Stimulated activated CD8-positive, alpha-beta memory T cell treated with anti-CD3 and anti-CD28 coated beads, Interleukin-15, amount 100 ng/mL, for 24 hours (primary cell): Measurements from ENCODE around the gene NTRK2.

ENCODE experiments used
- DNase-seq: peaks from one replicate; pipeline ENCODE4 v3.0.0-alpha.2; 2020; ENCODE audit warnings: low read depth

Gene NTRK2

DNA sequence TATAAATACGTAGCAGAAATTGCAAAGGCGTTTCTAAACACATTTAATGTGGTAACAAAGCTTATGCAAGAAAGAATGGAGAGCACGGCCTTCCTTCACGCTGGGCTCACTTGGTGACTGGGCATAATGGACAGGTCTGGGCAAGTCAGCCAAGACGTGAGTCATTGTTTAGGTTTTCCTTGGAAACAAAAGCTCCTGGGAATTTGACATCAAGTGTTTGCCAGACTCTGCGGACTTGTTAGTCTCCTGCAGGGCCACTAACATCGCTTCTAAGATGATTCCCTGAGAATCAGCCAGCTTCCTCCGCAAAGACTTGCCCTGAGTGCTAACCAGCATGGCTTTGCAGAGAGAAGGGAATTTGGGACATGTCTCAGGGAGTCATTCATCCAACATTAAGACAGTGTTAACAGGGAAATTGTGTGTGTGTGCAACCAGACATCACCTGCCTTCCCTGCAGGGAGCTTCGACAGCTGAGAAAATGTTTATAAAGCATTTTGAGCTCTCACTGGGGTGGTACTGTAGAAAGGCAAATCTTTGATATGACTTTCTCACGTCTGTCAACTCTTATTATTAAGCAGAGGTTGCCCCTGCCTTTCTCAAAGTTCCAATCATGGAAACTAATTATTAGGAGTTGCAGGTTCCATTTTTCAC is 182.5 kb downstream of the NTRK2 start:
- DNase-seq: no peak

DNA sequence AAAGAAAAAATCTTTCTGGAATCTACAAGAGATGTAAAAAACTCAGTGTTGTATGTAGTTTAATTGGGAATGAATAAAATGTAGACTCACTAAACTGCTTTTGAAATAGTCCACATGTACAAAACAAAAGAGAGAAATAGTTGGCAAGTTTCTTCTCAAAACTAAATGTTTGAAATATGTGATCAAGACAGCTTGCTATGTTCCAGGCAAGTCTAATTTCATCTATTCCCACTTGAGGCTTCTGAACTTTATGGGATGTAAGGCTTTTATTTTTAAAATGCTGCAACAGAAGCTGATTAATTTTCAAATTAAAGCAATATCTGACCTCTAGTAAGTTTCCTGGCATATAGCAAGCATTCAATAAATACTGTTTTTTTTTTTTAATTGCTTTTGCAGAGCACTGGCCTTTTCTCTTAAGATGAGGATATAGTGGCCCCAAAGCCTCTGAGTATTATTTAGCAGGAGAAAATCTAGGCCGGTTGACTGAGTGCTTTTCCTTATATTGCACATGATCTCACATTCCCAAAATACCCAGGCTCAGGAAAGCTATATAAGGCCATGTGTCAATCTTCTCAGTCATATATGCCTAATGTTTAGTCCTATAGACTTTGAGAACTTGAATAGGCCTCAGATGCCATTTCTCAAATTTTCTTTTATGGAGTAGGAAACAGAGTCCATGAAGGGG is 183.2 kb downstream of the NTRK2 start:
- no peak for DNase-seq

DNA sequence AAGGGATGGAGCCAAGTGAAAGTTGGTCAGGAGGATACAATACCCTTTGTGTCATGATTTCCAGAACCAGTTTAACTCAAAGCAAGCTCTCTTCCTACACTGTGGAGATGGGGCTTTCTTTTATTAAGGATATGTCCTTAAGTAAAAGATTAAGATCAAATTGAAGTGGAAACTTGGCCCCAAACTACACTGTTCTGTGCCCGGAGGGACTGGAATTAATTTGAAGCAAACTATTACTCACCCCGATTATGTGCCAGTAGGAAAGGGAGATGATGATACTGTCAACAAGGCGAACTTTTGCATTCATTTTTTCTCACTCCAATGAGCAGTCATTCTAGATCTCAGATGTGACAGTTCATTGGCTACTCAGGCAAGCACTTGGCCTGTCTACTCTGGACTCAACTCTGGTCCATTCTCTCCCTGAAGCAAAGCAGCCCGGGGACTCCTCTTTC is 186.7 kb downstream of the NTRK2 start:
- DNase-seq: no peak

DNA sequence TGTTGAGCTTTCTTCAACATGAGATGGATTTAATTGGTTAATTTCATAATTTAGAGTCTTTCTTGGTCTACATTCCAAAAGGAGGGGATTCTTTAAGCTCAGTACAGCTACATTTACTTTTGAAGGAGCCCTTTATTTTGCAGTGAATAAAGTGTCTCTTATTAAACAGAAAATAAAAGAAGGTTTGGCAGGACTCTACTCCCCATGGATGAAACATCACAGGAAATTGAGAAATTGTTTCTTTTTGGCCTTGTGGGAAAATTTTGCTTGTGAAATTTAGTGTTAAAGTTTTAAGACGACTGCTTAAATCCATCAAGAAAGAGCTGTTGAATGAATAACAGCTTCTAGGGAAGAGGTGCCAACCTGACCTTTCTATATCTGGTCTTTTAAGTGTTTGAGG is 187.7 kb downstream of the NTRK2 start:
- no peak for DNase-seq

DNA sequence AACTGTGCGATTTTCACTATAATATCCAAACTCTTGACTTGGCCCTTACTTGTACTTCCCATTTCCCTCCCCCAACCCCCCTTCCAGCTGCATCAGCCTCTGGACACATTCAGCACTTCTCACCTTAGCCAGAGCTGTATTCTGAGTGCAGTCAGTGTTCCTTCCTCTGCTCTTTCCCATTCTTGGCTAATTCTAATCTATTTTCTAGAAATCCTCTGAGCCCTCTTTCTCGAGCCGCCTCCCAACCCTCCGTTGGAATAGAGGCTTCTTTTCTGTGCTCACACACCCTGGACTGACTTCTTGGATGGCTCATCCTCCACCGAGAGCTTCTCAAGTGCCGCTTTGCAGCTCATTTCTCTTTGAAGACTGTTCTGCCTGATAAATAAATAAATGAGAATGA is 188.8 kb downstream of the NTRK2 start:
- DNase-seq: no peak

DNA sequence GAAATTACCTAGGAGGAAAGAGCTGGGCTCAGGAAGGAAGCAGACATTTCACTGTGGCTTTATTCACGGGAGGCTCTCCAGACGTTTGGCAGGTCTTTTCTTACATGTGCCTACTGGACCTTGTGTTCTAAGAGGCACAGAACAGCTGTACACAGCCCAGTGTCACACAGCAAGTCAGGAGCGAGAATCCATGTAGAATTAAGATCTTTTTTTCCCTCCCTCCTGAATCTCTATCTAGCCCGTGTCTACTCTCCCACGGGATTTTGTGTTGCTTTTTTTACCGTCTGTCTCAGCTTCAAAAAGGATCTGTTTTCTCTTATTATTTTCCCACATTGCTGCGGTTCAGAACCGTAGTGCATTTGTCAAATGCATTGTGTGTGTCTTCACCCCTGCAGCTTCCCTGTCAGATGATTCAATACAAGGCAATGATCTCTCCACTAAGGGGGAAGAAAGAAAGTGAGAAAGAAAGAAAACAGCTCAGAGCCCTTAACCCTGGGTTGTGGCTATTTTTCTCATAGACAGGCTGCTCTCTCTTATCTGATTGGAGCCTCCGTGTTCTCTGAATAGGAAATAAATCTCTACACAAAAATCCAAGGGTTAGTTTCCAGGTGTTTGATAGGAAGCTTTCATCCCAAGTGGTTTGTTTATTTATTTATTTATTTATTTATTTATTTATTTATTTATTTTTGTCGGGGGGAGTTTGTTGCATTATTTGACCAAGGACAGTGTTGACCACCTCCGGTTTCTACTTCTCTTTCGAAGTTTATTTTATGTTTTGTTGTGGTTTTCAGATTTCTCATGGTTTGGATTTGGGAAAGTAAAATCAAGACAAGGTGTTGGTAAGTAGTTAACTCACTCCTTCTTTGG is 191.0 kb downstream of the NTRK2 start:
- no peak for DNase-seq

DNA sequence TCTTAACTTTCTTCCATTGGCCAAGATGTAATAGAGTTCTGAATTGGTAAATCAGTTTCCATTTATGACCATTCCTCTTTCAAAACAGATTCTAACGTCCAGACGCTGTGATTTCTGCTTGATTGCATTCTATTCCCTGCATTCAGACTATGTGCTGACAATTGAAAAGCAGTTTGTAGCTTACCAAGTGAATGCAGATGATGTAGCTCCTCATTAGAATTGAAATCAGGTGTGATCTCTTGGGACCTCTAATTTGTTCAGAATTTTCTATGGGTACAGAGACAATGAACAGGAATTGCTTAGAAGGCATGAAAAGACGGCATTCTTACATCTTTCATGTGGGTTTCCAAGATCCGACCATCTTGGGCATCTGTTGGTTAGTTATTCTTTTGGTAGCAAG is 191.9 kb downstream of the NTRK2 start:
- DNase-seq: no peak

DNA sequence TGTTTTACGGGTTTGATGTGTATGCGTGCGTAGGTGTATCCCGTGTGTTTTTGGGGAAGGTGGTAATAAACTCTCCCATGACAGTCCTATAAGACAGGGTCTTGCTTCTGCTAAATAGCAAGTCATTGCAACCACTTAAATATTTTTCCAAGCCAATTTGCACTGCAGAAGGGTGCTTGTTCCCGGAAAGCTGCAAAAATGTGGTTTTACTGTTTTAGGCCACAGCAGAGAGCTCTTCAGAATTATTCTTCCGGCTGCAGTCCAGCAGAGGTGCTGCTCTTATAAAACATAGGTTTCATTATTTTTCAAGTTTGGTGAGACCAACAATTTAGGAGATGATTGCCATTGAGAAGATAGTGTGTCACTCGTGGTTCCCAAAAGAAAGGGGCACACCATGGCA is 192.8 kb downstream of the NTRK2 start:
- DNase-seq: no peak

DNA sequence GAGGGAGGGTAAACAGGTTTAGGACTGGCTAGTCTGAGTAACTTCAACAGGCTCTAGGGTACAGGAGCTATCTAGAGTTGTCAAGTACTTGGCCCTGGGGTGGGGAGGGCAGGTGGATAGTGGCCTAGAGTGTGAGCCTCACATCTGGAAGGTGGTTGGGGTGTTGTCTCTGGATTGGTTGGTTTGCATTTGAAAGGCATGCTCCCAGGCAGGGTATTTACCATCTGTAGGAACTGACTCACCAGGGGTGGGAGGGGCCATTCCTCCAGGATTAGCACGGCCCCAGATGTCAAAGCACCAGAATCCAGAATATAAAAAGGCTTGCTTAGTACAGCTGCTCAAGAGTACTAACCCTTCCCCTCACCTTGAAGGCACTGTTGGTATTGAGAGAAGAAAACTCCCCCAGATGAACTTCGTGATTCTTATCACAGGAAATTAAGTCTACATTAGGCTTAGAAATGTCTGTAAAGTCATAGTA is 193.3 kb downstream of the NTRK2 start:
- no peak for DNase-seq

DNA sequence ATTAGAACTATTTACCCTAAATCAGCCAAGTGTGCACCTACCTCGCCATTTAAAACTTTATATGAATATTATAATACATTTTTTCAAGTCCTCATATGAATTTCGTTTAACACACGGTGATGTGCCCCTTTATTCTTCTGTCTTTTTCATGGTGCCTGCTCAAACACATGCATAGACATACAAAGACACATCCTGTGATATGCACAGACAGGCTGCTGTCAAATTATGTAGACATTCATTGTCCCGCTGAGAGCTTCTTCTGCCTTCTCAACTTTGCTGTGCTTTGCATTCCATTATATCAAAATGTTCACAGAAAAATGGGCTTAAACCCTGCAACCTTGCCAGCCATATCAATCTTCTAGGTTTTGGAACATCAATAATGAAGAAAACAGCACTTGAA is 193.8 kb downstream of the NTRK2 start:
- DNase-seq: no peak

DNA sequence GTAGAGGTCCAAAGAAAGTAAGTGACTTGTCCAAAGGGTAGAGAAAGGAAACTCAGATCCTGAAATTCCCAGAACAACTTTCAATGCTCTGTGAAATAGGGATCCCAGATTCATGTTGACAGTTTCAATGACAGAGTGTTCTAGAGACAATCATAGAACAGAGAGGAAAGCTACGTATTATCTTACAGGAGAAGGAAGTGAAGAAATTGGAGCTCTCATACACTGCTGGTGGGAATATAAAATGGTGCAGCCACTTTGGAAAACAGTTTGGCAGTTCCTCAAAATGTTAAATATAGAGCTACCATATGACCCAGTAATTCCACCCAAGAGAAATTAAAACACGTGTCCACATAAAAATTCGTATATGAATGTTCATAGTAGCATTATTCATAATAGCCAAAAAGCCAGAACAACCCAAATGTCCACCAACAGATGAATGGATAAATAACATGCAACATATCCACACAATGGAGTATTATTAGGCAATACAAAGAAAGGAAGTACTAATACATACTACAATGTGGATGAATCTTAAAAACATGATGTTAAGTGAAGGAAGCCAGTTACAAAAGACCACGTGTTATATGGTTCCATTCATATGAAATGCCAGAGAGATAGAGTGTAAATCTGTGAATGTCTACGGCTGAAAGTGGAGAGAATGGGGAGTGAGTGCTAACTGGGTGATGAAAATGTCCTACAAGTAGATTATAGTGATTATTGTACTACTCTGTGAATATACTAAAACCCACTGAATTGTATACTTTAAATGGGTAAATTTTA is 197.1 kb downstream of the NTRK2 start:
- no peak for DNase-seq

DNA sequence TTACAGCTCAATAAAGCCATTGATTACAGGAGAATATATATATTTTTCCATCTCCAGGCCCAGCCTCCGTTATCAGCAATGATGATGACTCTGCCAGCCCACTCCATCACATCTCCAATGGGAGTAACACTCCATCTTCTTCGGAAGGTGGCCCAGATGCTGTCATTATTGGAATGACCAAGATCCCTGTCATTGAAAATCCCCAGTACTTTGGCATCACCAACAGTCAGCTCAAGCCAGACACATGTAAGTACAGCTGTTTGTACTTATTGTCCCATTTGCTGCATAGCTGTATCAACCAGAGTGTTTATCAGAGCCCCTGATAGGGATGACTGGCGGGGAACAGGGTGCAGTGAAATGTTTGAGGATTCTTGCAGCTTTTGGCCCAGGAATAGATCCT is 197.7 kb downstream of the NTRK2 start:
- no peak for DNase-seq

DNA sequence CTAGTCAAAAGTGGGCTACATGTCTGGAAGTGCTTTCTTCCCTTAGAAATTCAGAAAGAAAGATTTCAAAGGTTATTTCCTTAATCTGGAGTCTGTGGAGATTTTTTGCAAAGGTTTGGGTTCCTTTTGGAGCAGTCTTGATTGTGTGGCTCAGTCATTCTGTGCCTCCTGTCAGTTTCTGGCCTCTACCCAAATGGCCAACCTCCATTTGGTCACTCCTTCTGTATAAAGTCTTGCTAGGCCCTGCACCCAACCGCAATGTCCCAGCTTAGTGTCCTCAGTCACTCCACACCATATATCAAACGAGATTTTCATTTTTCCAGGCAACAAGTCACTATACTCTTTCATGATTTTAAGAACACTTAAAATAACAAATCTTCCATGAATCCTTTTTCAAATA is 199.6 kb downstream of the NTRK2 start:
- no peak for DNase-seq

DNA sequence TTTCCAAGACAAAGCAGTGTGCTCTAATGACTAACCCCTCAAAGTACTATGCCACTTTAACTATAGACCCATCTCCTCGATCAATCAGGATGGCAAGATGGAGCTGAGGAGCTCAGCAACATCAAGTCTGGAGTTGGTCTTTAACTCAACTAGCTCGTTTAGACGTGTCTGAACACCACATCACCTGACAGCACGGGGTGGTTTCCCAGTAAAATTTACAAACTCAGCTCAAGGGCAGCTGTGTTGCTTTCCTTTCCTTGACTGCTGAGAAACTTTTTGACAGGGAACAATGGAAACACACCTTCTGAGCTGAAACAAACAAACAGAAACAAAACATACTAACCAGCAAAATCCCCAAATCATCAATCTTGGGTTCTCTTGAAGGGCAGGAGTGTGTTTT is 202.5 kb downstream of the NTRK2 start:
- DNase-seq: no peak

DNA sequence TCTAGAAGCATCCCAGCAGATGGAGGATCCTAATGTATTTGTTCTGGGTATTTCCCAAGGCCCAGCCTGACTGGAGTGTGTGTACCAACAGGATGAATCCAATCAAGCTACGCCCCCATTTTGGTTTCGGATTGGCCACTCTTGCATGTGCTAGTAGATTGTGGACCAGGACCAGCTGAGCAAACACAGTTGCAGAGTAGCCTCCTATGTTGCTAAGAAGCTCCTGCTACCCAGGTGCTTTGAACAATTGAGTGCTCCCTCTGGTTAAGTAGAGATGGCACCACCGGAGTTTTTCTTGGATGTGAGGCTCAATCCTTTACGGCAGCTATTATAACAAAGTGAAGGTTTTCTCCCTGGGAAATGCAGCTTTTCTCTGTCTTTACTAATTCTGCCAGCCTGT is 204.5 kb downstream of the NTRK2 start:
- DNase-seq: no peak

DNA sequence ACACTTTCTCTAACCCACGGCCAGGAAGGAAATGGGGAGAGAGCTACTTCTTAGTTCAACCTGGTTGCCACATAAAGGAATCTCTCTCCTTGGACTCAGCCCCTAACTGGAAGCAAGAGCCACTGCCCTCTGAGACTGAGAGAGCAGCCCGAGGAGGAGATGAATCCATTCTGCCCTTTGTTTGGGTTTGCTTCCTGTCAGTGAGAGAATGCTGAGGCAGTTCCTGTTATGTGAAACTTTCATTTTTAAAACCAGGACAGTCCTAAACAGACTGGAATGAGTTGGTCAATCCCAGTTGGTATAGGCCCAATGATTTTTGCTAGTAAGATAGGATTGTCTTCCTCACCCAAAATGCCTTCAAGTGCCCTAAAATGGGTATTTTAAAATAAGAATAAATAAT is 205.1 kb downstream of the NTRK2 start:
- no peak for DNase-seq

DNA sequence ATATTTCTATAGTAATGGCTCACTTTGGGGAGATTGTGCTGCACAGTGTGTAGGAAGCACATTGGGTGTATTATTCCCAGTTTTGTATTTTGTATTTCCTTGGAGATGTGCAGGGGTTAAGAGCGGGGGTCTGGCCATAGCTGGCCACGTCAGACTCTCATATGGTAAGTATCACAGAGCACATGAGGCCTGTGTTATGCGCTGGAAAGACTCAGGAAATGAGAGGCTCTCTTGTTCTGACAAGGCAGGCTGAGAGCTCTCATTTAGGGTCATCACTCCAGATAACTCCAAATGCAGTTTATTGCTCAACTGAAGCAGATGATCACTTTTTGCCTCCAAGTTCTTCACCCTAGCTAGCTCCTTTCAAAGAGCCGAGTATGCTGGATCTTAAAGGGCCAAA is 205.7 kb downstream of the NTRK2 start:
- DNase-seq: no peak

DNA sequence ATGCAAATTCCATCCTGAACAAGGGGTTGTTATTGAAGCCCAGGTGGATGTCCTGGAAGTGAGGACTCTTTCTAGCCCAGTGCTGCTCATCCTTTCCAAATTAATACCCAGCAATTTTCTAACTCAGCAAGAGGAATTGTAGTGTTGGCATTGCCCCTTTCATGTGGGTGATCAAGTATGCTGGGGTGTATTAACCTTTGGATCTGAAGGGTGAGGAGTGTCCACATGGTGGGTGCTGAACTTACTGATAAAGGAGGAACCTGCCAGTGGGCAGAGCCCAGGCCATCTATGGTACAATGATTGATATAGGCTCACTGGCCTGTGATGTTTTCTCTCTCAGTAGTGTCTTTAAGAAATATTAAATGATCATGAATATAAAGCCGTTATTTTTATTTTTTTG is 210.1 kb downstream of the NTRK2 start:
- no peak for DNase-seq

DNA sequence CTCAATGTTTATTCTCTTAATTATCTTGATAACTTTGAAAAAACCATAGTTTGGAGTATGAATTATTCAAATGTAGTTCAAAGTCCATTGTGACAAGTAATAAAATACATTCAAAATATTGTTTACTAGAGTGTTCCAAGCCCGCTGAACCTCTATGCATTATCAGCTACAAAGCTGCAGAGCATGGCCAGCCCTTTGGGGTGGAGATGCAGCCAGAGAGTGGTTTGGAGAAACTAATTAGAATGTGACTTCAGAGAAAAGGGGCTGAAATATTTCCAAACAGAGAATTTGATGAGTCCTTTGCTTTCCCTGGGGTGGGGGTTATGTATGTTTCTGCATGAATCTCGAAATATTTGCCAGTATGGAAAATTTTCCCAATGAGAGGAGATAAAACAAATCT is 211.3 kb downstream of the NTRK2 start:
- DNase-seq: no peak

DNA sequence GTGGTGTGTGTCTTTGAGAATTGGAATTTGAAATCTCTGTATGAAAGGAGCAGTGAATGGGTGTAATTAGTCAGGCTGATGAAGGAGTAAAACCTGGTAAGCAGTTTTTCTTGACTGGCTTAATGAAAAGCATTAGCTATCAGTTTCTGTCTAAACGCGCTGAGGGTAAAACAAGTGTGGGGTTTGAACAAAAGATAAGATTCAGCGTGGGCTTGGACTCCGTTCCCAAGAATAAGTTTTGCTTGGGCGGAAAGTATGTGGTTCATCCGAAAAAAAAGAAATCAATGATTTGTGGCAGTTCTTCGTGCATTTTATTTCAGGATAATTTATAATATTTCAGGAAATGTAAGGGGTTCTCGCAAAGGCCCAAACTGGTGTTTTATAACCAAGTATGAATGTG is 217.3 kb downstream of the NTRK2 start:
- DNase-seq: no peak

DNA sequence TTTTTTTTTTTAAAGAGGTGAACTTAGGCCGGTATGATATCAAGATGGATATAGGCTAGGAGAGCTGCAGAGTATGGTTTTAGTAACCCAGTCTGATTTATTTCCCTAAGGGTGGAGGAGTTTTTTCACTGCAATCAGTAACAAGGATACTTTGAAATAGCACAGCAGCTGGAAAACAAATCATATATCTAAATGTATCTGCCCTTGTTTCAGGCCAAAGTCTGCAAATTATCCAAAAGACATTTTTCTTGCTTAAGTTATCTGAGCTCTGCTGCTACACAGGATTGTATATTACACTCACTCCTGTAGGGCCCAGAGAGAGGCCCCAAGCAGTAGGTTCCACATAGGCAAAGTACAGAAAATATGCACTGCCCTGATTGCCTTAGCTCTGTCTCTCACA is 222.4 kb downstream of the NTRK2 start:
- no peak for DNase-seq

DNA sequence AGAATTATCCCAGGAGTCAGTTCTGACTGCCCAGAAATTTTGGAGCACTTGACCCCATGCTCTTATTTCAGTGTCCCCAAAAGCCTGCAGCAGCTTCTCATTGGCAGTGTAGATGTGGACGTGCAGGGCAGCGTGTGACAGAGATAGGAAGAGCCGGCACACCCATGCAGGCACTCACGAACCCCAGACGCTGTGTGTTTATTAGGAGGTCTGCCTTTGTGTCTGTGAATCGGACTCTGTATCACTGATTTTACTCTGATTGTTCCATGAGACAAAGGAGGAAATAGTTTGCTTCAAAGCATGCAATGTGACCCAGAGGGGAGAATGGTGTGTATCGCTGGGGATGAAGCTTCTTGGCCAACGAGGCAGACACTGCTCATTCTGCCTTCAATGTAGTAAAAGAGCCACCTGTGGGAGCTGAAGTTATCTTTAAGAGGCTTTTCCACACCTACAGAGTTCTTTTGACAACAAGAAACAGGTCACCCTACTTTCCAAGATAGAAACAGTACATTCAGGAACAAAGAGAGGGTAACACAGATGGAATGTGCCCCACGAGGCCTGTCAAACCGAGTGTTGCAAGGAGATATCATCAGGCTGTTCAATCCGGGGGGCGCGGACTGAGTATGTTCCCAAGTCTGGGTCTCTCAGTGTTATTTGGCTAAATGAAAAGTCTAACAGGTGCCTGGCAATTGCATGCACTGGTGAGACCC is 224.0 kb downstream of the NTRK2 start:
- no peak for DNase-seq
